Ovary (tissue), 9 donors: ENCODE results near the gene NPAS3. TPM values are rescaled to one million over a fixed set of nuclear protein-coding genes. Genes with fewer than 3 reads are reported as not detected.

ENCODE experiments used
- DNase-seq, 5 donors: peaks; one replicate each; pipeline ENCODE4 v3.0.0-alpha.2; 2019 to 2020
- H3K27ac ChIP-seq, 2 donors: fragments of 200-600 bp; one replicate each; pipeline versions ENCODE4 v1.5.1 to v1.8.0; 2019 to 2022
- H3K27me3 ChIP-seq: fragments of 200-600 bp; one replicate; pipeline ENCODE4 v1.8.0; 2022
- H3K36me3 ChIP-seq: fragments of 200-600 bp; sonication (generic); one replicate; pipeline ENCODE4 v1.5.1; 2019
- H3K4me1 ChIP-seq: one replicate; pipeline ENCODE4 v1.8.1; 2013; ENCODE audit warnings: mild to moderate bottlenecking, moderate library complexity; ENCODE audit not compliant: insufficient read depth
- H3K4me3 ChIP-seq: fragments of 200-600 bp; sonication (generic); one replicate; pipeline ENCODE4 v1.5.1; 2017
- H3K9me3 ChIP-seq, 2 donors: fragments of 200-600 bp in 1 of 2; sonication (generic) in 1 of 2; one replicate each; pipeline versions ENCODE4 v1.5.1 to v1.8.1; 2013 to 2019; ENCODE audit warnings: mild to moderate bottlenecking in 1 of 2, moderate library complexity in 1 of 2
- EP300 ChIP-seq: sonication (generic); formaldehyde crosslinking; IDR thresholded peaks from one replicate; pipeline ENCODE4 v1.6.1; 2017; ENCODE audit warnings: antibody characterized with exemption
- POLR2A ChIP-seq: fragments of 450-650 bp; IDR thresholded peaks from one replicate; pipeline ENCODE4 v1.6.1; 2017; ENCODE audit warnings: antibody characterized with exemption, mild to moderate bottlenecking, moderate library complexity
- WGBS, 3 donors: extraction: QIAGEN DNeasy Blood & Tissue Kit in 1 of 3; methylation state at CpG; one replicate each; pipeline versions ENCODE4 v1.1.5 to v1.1.7; 2013 to 2017; 5-methylcytosine and 5-hydroxymethylcytosine counted together
- intact Hi-C, 4 donors: fragments of 100-400 bp; cut with DNase I; formaldehyde crosslinking; loops; one replicate each; pipeline versions ENCODE4 v1.11.0 to v1.15.1; 2022 to 2023
- polyA plus RNA-seq, 2 donors: library from polyadenylated mRNA; stranded (reverse); fragments of 200-250 nt in 1 of 2; fragments of 350-450 nt in 1 of 2; fragmentation: Illumina TruSeq in 1 of 2; extraction: RNeasy Lipid Tissue Mini Kit (QIAGEN cat#74804) in 1 of 2; gene quantifications; one replicate each; pipeline ENCODE4 v1.2.3, GENCODE V29; 2013 to 2014
- total RNA-seq, 7 donors: library from RNA; depleted of rRNA in 2 of 7; stranded (reverse); fragments of >200 nt in 2 of 7; fragmentation: NEBNext Ultra II Directional in 3 of 7; extraction: Animal tissue kit (Norgen Biotek cat#: 25700) in 3 of 7; gene quantifications; one replicate each; pipeline versions ENCODE4 v1.1.0 to v1.2.4, GENCODE V29; 2016 to 2023
- TF ChIP-seq, protein P1 (sequence below), 3 donors: fragments of 450-650 bp in 2 of 3; fragments of 200-600 bp in 1 of 3; IDR thresholded peaks; one replicate each; pipeline versions ENCODE4 v1.5.1 to v1.8.0; 2016 to 2022; ENCODE audit warnings: antibody characterized with exemption in 3 of 3, mild to moderate bottlenecking in 1 of 3
- donor health status: DM: no; HTN: no; CAD: no; lungs with moderate emphysema.
- donor health status: DM: no; HTN: no; CAD: no.
- donor health status: Bipolar disorder and iron deficiency.
- donor health status: DM: yes; HTN: yes; CAD: no.
- donor health status: DM: no; HTN: no; CAD: no.
- donor health status: DM: yes; HTN: yes; CAD: no.

NPAS3 gene
- total and polyA plus RNA-seq, 9 donors = 1.9 to 15.4 (median 11.4) TPM

DNA sequence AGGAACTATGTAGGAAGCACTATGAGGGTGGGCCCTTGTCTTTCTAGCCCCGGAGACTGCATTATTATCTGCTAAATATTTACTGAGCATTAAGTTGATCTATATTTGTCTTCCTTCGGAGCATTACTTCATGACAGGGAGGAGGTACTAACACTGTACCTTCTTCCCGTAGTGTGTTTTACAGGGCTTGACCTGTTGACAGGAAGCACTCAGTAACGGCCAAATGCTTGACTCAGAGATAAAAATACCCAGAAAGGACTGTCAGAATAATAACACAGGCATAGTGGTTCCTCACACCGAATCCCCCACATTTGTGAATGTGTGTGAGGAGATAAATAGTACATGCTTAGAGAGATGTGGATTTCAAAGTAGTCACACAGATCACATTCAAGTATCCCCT lies 545.6 kb downstream of the NPAS3 start:
- Histone ChIP-seq H3K27me3 (no peaks in the 10 kb centered on the region), H3K4me3 (no peak overlapping the region), H3K27ac (no peak overlapping the region), H3K36me3 (no peaks in the 10 kb centered on the region), H3K9me3 (no peaks in the 10 kb centered on the region), H3K4me1 (no peaks in the 10 kb centered on the region)
- DNase-seq = no peak
- intact Hi-C loops = no loop called here
- 28 to 35% (median 29%) methylated on average over 5 of the region's 5 CpGs for WGBS, 3 donors
- TF ChIP-seq, protein P1, sequence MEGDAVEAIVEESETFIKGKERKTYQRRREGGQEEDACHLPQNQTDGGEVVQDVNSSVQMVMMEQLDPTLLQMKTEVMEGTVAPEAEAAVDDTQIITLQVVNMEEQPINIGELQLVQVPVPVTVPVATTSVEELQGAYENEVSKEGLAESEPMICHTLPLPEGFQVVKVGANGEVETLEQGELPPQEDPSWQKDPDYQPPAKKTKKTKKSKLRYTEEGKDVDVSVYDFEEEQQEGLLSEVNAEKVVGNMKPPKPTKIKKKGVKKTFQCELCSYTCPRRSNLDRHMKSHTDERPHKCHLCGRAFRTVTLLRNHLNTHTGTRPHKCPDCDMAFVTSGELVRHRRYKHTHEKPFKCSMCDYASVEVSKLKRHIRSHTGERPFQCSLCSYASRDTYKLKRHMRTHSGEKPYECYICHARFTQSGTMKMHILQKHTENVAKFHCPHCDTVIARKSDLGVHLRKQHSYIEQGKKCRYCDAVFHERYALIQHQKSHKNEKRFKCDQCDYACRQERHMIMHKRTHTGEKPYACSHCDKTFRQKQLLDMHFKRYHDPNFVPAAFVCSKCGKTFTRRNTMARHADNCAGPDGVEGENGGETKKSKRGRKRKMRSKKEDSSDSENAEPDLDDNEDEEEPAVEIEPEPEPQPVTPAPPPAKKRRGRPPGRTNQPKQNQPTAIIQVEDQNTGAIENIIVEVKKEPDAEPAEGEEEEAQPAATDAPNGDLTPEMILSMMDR (IDR thresholded peaks at IDR 0.05) = no peak
- TF ChIP-seq POLR2A (no peak), EP300 (no peak)

DNA sequence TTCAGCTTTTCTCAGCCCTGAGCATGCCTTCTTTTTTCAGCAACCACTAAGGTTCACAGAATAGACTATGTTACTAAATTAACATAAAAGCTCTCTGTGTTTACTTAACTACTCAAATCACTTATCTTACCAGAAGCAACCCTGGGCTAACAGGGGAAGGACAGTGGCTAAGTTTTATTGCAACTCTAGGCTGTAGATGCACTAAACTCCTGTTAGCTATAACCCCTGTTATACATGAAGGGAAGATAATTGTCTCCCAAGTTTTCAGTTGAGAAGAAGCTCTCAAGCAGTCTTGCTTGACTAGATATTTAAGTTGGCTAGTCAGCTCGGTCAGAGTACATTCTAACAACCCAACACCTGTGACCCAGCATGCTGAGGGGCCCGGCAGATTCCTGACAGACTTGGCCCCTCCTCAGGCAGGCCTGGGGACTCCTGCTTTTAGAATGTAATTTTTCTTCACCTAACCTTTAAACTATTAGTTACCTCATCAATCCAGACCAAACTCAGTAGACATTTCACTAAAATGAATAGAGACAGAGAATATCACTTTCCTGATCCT lies 547.7 kb downstream of the NPAS3 start:
- WGBS, 3 donors = 62 to 85% (median 74%) methylated on average over 2 of the region's 2 CpGs
- no peaks in the 10 kb centered on the region for H3K4me1 ChIP-seq
- no peaks in the 10 kb centered on the region for H3K9me3 ChIP-seq
- no peak for TF ChIP-seq EP300
- TF ChIP-seq, protein P1 (IDR thresholded peaks at IDR 0.05) = no peak
- TF ChIP-seq POLR2A = no peak
- H3K4me3 ChIP-seq = no peak overlapping the region
- H3K27ac ChIP-seq = no peak overlapping the region
- no peaks in the 10 kb centered on the region for H3K36me3 ChIP-seq
- intact Hi-C loops = no loop called here
- DNase-seq = no peak
- no peaks in the 10 kb centered on the region for H3K27me3 ChIP-seq

DNA sequence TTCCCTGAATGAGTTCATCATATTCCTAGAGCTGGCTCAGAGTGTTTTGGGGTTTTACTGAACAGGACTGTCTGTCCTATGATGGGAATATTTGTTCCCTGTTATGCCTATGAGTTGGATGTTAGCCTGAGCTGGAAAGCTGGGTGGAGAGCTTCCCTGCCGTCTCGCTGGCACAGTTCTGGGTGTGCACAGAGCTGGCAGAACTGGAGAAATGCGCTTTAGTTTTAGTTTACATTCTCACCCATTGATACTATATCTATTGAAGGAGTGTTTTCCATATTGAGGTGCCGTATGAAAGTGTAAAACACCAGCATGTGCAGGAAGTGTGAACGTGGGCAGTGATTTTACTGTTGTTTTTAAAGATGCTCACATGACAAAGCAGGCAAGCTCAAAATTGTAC lies 549.9 kb downstream of the NPAS3 start:
- Histone ChIP-seq H3K27me3 (no peaks in the 10 kb centered on the region), H3K9me3 (no peaks in the 10 kb centered on the region), H3K4me1 (no peaks in the 10 kb centered on the region), H3K27ac (no peak overlapping the region), H3K36me3 (no peaks in the 10 kb centered on the region), H3K4me3 (no peak overlapping the region)
- WGBS, 3 donors = 62 to 77% (median 75%) methylated on average over 5 of the region's 5 CpGs
- TF ChIP-seq POLR2A (no peak), EP300 (no peak)
- TF ChIP-seq, protein P1 (IDR thresholded peaks at IDR 0.05) = no peak
- DNase-seq = no peak
- intact Hi-C loops = no loop called here

DNA sequence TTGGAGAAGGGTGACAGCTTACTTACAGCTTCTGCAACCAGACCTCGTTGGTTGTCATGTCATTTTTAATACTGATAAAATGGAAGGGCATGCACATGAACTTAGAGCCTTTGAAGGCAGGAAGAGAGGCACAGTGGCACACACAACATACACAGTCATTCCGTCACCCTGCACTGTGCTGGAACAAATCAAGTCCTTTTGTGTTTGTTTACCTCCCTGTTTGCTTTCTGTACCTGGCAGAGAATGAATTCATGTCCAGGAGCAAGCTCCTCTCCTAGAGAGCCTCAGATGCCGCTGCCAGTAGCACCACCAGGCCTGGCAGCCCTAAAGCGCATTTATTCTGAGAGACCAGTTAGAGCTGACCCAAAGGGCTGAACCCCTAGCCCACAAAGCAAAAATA lies 551.9 kb downstream of the NPAS3 start:
- DNase-seq = no peak
- TF ChIP-seq EP300 = no peak
- Histone ChIP-seq H3K27me3 (no peaks in the 10 kb centered on the region), H3K36me3 (no peaks in the 10 kb centered on the region), H3K9me3 (no peaks in the 10 kb centered on the region), H3K4me3 (no peak overlapping the region), H3K4me1 (no peaks in the 10 kb centered on the region), H3K27ac (no peak overlapping the region)
- intact Hi-C loops = no loop called here
- 62 to 84% (median 72%) methylated on average over 4 of the region's 4 CpGs for WGBS, 3 donors

DNA sequence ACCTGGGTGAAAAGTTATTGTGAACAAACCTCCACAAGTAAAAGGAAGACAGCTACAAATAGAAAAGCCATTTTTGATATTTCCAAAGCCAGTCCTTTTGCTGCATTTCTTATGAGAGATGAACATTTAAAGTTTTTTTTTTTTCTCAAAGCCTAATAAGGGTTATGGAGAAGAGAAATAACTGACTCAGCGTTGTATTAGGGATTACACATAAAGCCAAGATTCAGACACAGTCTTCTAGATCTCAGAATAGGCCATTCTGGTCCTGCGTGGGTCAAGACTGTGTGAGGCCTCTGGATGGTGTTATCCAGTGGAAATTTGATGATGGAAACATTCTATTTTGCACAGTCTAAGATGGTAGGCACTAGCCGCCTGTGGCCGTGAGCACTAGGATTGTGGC lies 552.4 kb downstream of the NPAS3 start:
- DNase-seq = no peak
- Histone ChIP-seq H3K4me3 (no peak overlapping the region), H3K4me1 (no peaks in the 10 kb centered on the region), H3K27ac (no peak overlapping the region), H3K27me3 (no peaks in the 10 kb centered on the region), H3K36me3 (no peaks in the 10 kb centered on the region), H3K9me3 (no peaks in the 10 kb centered on the region)
- 86 to 91% (median 86%) methylated on average over 4 of the region's 4 CpGs for WGBS, 3 donors
- TF ChIP-seq EP300 (no peak), POLR2A (no peak)
- TF ChIP-seq, protein P1 (IDR thresholded peaks at IDR 0.05) = no peak
- intact Hi-C loops = no loop called here
